HG03175 (cell line): ENCODE results near the gene CASP4.

Source experiments
- ATAC-seq: cut with Tn5 transposase; IDR thresholded peaks from one replicate; pipeline ENCODE4 v1.9.1; 2021; ENCODE audit warnings: mild to moderate bottlenecking, moderate library complexity; ENCODE audit not compliant: unreplicated experiment

The CASP4 gene

GRCh38 chr11:104895634-104896033, 72.7 kb downstream of the CASP4 start:
- ATAC-seq: no peak

- ATAC-seq: no peak
Observed at GRCh38 chr11:104893876-104894275, 74.5 kb downstream of the CASP4 start.
